ENCODE measurements around the gene DVL1. TPM values are rescaled to one million over a fixed set of nuclear protein-coding genes. Genes with fewer than 3 reads are reported as not detected.

Gene DVL1
- total and polyA plus RNA-seq, 7 donors, result 25.8 to 85.0 (median 58.9) TPM

- TF ChIP-seq POLR2AphosphoS5 (IDR thresholded peaks at IDR 0.05), result no peak
- no peak for TF ChIP-seq POLR2A (IDR thresholded peaks at IDR 0.05)
- TF ChIP-seq EP300 (IDR thresholded peaks at IDR 0.05), result no peak
- TF ChIP-seq, protein P1, sequence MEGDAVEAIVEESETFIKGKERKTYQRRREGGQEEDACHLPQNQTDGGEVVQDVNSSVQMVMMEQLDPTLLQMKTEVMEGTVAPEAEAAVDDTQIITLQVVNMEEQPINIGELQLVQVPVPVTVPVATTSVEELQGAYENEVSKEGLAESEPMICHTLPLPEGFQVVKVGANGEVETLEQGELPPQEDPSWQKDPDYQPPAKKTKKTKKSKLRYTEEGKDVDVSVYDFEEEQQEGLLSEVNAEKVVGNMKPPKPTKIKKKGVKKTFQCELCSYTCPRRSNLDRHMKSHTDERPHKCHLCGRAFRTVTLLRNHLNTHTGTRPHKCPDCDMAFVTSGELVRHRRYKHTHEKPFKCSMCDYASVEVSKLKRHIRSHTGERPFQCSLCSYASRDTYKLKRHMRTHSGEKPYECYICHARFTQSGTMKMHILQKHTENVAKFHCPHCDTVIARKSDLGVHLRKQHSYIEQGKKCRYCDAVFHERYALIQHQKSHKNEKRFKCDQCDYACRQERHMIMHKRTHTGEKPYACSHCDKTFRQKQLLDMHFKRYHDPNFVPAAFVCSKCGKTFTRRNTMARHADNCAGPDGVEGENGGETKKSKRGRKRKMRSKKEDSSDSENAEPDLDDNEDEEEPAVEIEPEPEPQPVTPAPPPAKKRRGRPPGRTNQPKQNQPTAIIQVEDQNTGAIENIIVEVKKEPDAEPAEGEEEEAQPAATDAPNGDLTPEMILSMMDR (IDR thresholded peaks at IDR 0.05), result no peak
- WGBS, 2 donors, result 93 to 94% methylated on average over 62 of the region's 62 CpGs
- DNase-seq, result no peak
Observed at GRCh38 chr1:1296070-1297061, 52.9 kb downstream of the DVL1 start.

DNA sequence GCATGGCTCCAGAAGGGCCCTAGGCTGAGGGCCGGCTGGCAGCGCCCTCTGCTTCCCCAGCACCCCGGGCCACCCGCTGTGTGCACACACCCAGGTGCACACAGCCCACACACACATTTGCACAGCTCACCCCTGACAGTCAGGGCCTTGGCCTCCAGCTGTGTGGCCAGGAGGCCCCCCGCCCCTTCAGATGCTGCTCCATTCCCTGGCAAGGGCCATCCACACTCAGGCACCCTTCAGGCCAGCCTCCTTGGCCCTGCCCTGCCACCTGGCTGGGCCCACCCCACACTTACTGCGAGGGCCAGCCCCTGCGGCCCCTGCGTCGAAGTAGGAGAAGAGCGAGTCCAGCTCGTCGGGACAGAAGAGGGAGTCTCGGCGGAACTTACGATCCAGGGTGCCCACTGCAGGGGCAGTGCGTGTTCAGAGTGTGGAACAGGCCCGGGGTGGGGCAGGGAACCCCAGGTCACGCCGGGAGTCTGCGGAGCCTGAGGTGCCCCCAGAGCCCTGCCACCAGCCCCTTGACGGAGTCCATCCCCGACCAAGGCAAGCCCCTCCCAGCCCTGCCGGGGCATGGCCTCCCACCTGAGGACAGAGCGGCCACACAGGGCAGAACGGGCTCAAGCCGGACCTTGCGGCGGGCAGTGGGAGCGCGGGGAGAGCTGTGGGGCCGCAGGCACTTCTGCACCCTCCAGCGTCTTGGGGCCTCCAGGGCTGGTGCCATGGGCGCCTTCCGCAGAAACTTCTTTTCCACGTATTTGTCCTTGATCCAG, 53.9 kb downstream of the DVL1 start:
- no peak overlapping the region for H3K27ac ChIP-seq
- H3K4me1 ChIP-seq, result peaks cover 0 to 9% (median 4%) of the 10 kb centered on the region in 4 donors
- 95% methylated on average over 35 of the region's 35 CpGs for WGBS, 2 donors
- no peak for DNase-seq
- intact Hi-C loops (cut with DNase I), result no loop called here
- no peak overlapping the region for H3K4me3 ChIP-seq
- H3K9me3 ChIP-seq, result no peaks in the 10 kb centered on the region
- TF ChIP-seq POLR2AphosphoS5 (IDR thresholded peaks at IDR 0.05), result no peak
- TF ChIP-seq EP300 (IDR thresholded peaks at IDR 0.05), result no peak
- TF ChIP-seq, protein P1 (IDR thresholded peaks at IDR 0.05), result no peak
- TF ChIP-seq POLR2A (IDR thresholded peaks at IDR 0.05), result no peak
- peaks cover 0 to 44% (median 13%) of the 10 kb centered on the region in 4 donors for H3K36me3 ChIP-seq
- H3K27me3 ChIP-seq, result no peaks in the 10 kb centered on the region

More at GRCh38 chr1:1296070-1297061, 52.9 kb downstream of the DVL1 start:
- Histone ChIP-seq H3K4me1 (peaks cover 0 to 4% (median under 1%) of the 10 kb centered on the region in 4 donors), H3K9me3 (no peaks in the 10 kb centered on the region), H3K36me3 (peaks cover 0 to 44% (median 13%) of the 10 kb centered on the region in 4 donors), H3K27ac (no peak overlapping the region), H3K27me3 (no peaks in the 10 kb centered on the region), H3K4me3 (no peak overlapping the region)
- intact Hi-C loops (cut with DNase I), result no loop called here

DNA sequence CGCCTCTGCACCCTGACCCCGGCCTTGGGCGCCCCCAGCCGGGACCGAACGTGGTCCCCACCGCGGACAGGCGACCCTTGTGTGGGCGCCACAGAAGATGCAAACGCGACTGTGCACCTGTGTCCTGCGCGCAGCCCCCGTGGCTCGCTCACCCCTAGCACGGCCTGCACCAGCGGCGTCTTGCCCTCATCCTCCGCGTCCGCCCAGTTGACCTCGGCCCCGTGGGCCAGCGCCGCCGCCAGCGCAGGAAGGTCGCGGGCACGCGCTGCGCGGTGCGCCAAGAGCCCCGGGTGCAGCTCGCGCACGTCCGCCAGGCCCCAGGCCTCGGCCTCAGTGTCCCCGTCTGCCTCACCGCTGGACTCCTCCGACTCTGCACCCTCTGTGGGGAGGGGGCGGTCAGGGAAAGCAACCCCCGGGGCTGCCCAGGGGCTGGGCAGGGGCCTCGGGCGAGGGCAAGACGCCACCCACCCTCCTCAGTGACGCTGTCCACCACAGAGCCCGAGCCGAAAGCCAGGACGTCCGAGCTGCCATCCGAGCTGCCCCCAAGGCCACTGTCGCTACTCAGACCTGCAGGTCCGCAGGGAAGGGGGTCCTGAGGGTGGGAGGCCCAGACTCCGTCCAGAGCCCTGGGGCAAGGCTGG, 54.8 kb downstream of the DVL1 start:
- Histone ChIP-seq H3K27me3 (no peaks in the 10 kb centered on the region), H3K4me1 (peaks cover 0 to 9% (median 4%) of the 10 kb centered on the region in 4 donors), H3K9me3 (no peaks in the 10 kb centered on the region), H3K4me3 (no peak overlapping the region), H3K36me3 (peaks cover 0 to 44% (median 13%) of the 10 kb centered on the region in 4 donors), H3K27ac (no peak overlapping the region)
- no peak for DNase-seq
- 93 to 95% methylated on average over 58 of the region's 58 CpGs for WGBS, 2 donors
- intact Hi-C loops (cut with DNase I), result no loop called here
- TF ChIP-seq POLR2A (IDR thresholded peaks at IDR 0.05), result no peak
- TF ChIP-seq, protein P1 (IDR thresholded peaks at IDR 0.05), result no peak
- TF ChIP-seq EP300 (IDR thresholded peaks at IDR 0.05), result no peak
- TF ChIP-seq POLR2AphosphoS5 (IDR thresholded peaks at IDR 0.05), result no peak

Data from sigmoid colon (tissue), 7 donors.